A549 (cell line): ENCODE results near the gene MYH6.

ENCODE experiments used
- CTCF ChIP-seq: fragments of >200 bp; sonication (Bioruptor Twin); formaldehyde crosslinking; IDR thresholded peaks from 3 replicates; pipeline ENCODE4 v1.5.1; 2016
- MAFK ChIP-seq: fragments of 450-650 bp; IDR thresholded peaks from 2 replicates; pipeline ENCODE4 v1.6.1; 2014; ENCODE audit not compliant: partially characterized antibody
- MAX ChIP-seq: IDR thresholded peaks from 2 replicates; pipeline ENCODE4 v1.6.1; 2012
- POLR2A ChIP-seq: IDR thresholded peaks from 2 replicates; pipeline ENCODE4 v1.6.1; 2012; ENCODE audit warnings: mild to moderate bottlenecking, low read length
- REST ChIP-seq: fragments of 200-600 bp; sonication (generic); IDR thresholded peaks from 2 replicates; pipeline ENCODE4 v1.6.1; 2016; ENCODE audit warnings: antibody characterized with exemption, mild to moderate bottlenecking, moderate library complexity
- ZC3H11A ChIP-seq: fragments of 450-650 bp; IDR thresholded peaks from 2 replicates; pipeline ENCODE4 v1.6.1; 2014; ENCODE audit warnings: antibody characterized with exemption, mild to moderate bottlenecking
- ZSCAN20 ChIP-seq: fragments of 250-450 bp; sonication (Bioruptor Pico); IDR thresholded peaks from 2 replicates; pipeline ENCODE4 v1.8.0; 2022; ENCODE audit warnings: mild to moderate bottlenecking, moderate library complexity

- no peak for TF ChIP-seq CTCF
- no peak for TF ChIP-seq REST
- TF ChIP-seq MAFK, result no peak
- TF ChIP-seq MAX, result no peak
- TF ChIP-seq ZC3H11A, result no peak
- TF ChIP-seq POLR2A, result no peak
- no peak for TF ChIP-seq ZSCAN20 (CRISPR knock-in tag)
These were observed 3.0 kb downstream of the MYH6 start for GRCh38 chr14:23405096-23405495.
